Measurements from ENCODE around the gene DHH. TPM values are rescaled to one million over a fixed set of nuclear protein-coding genes. Genes with fewer than 3 reads are reported as not detected.
A peak's percentile ranks its signal among the peaks of the same experiment; 100 is the strongest.

Gene DHH
- total RNA-seq, 1 experiment from 2014 or later: 0.39 TPM

DNA sequence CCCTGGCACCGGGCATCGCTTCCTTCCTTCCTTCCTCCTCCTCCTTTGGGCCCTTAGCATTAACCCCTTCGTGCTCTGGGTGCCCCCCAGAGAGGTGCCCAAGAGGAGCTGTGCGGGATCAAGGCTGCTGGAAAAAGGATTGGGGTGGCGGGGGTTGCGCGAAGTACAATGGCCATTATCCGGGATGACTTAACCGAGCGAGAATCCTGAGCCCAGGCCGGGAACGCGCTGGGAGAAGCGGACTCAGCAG lies 2.8 kb downstream of the DHH start:
- DNase-seq (ENCODE audit: low spot score): no peak
- no peak overlapping the region for H3K4me3 ChIP-seq (ENCODE audit: low read depth, low read length, poor library complexity, severe bottlenecking)
- no peaks in the 10 kb centered on the region for H3K36me3 ChIP-seq (ENCODE audit: insufficient read depth, low read length, poor library complexity, severe bottlenecking)
- no peak overlapping the region for H3K27ac ChIP-seq (ENCODE audit: low read depth, low read length, poor library complexity, severe bottlenecking)
- H3K27me3 ChIP-seq (replicated peaks; ENCODE audit: insufficient read depth, low read depth, low read length, poor library complexity): peaks cover 68% of the 10 kb centered on the region
- H3K4me1 ChIP-seq (ENCODE audit: insufficient read depth, low read length, poor library complexity, severe bottlenecking): peaks cover 9% of the 10 kb centered on the region
- POLR2A ChIA-PET (ENCODE audit: low non-redundant PET): no interaction called here
- TF ChIP-seq EZH2 (IDR thresholded peaks at IDR 0.05; ENCODE audit: borderline replicate concordance, low read depth, low read length, poor library complexity, severe bottlenecking): no peak
- TF ChIP-seq, protein P1, sequence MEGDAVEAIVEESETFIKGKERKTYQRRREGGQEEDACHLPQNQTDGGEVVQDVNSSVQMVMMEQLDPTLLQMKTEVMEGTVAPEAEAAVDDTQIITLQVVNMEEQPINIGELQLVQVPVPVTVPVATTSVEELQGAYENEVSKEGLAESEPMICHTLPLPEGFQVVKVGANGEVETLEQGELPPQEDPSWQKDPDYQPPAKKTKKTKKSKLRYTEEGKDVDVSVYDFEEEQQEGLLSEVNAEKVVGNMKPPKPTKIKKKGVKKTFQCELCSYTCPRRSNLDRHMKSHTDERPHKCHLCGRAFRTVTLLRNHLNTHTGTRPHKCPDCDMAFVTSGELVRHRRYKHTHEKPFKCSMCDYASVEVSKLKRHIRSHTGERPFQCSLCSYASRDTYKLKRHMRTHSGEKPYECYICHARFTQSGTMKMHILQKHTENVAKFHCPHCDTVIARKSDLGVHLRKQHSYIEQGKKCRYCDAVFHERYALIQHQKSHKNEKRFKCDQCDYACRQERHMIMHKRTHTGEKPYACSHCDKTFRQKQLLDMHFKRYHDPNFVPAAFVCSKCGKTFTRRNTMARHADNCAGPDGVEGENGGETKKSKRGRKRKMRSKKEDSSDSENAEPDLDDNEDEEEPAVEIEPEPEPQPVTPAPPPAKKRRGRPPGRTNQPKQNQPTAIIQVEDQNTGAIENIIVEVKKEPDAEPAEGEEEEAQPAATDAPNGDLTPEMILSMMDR (conservative IDR thresholded peaks at IDR 0.05; ENCODE audit: low read depth, low read length): no peak
- BruUV-seq (replicated peaks): no TSS peak
- no peaks in the 10 kb centered on the region for H3K9me3 ChIP-seq (ENCODE audit: low read depth, low read length, poor library complexity, severe bottlenecking)
- CTCF ChIA-PET: interaction anchor here (0.6 to 1.3 kb wide), 2 partner anchors 95 to 163 kb away, joined by 3 to 6 read pairs; no protein-coding TSS in a partner anchor
- intact Hi-C loops (cut with micrococcal nuclease; ENCODE audit: unreplicated experiment): no loop called here

DNA sequence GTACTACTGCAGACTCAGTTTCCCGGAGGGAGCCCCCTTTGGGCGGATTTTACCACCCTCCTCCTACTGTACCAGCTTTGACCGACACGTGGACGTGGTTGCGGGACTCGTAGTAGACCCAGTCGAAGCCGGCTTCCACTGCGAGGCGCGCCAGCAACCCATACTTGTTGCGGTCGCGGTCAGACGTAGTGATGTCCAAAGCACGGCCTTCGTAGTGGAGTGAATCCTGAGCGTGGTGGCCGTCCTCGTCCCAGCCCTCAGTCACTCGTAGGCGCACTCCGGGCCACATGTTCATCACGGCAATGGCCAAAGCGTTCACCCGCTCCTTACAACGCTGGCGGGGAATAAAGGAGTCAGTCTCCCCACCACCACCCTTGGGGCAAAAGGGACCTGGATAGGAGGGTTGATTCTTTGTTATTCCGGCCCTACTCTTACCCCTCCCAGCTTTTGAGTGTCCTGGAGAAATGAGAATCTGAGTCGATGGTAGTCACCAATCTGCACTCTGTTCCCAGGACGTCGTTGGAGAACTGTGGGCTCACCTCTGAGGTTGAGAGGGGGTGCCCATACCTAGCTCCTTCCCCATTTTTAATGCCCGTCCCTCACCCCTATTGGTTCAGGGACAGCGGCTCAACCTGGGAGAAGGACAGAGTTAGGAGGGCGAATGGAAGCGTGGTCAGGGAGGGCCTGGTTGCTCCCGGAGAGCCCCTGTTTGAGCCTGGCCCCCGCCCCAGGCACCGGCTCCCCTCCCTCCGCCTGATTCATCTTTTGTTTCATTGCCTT lies 3.4 kb downstream of the DHH start:
- Histone ChIP-seq H3K4me3 (ENCODE audit: low read depth, low read length, poor library complexity, severe bottlenecking) (no peak overlapping the region), H3K27ac (ENCODE audit: low read depth, low read length, poor library complexity, severe bottlenecking) (no peak overlapping the region), H3K4me1 (ENCODE audit: insufficient read depth, low read length, poor library complexity, severe bottlenecking) (peaks cover 9% of the 10 kb centered on the region), H3K9me3 (ENCODE audit: low read depth, low read length, poor library complexity, severe bottlenecking) (no peaks in the 10 kb centered on the region), H3K27me3 (replicated peaks; ENCODE audit: insufficient read depth, low read depth, low read length, poor library complexity) (peaks cover 68% of the 10 kb centered on the region), H3K36me3 (ENCODE audit: insufficient read depth, low read length, poor library complexity, severe bottlenecking) (no peaks in the 10 kb centered on the region)
- no peak for TF ChIP-seq EZH2 (IDR thresholded peaks at IDR 0.05; ENCODE audit: borderline replicate concordance, low read depth, low read length, poor library complexity, severe bottlenecking)
- TF ChIP-seq, protein P1 (conservative IDR thresholded peaks at IDR 0.05; ENCODE audit: low read depth, low read length): no peak
- no TSS peak for BruUV-seq (replicated peaks)
- ChIA-PET POLR2A (ENCODE audit: low non-redundant PET) (no interaction called here), CTCF (interaction anchor here (0.6 kb wide), 1 partner anchor 163 kb away, joined by 3 read pairs; no protein-coding TSS in a partner anchor)
- intact Hi-C loops (cut with micrococcal nuclease; ENCODE audit: unreplicated experiment): no loop called here
- no peak for DNase-seq (ENCODE audit: low spot score)

- POLR2A ChIA-PET (ENCODE audit: low non-redundant PET): interaction anchor here (0.6 kb wide), 1 partner anchor 16 kb away, joined by 3 read pairs; no protein-coding TSS in a partner anchor
- intact Hi-C loops (cut with micrococcal nuclease; ENCODE audit: unreplicated experiment): loop anchor here (2.0 kb wide), 1 partner anchor 31 kb away; no protein-coding TSS in a partner anchor
- TF ChIP-seq, protein P1 (conservative IDR thresholded peaks at IDR 0.05; ENCODE audit: low read depth, low read length): peak; percentile 57
- TF ChIP-seq EZH2 (IDR thresholded peaks at IDR 0.05; ENCODE audit: borderline replicate concordance, low read depth, low read length, poor library complexity, severe bottlenecking): peak; percentile 70
- DNase-seq (ENCODE audit: low spot score): peak; percentile 55
- BruUV-seq (replicated peaks): no TSS peak
- Histone ChIP-seq H3K9me3 (ENCODE audit: low read depth, low read length, poor library complexity, severe bottlenecking) (no peaks in the 10 kb centered on the region), H3K36me3 (ENCODE audit: insufficient read depth, low read length, poor library complexity, severe bottlenecking) (no peaks in the 10 kb centered on the region), H3K27me3 (replicated peaks; ENCODE audit: insufficient read depth, low read depth, low read length, poor library complexity) (peaks cover 65% of the 10 kb centered on the region), H3K27ac (ENCODE audit: low read depth, low read length, poor library complexity, severe bottlenecking) (no peak overlapping the region), H3K4me1 (ENCODE audit: insufficient read depth, low read length, poor library complexity, severe bottlenecking) (peaks cover 9% of the 10 kb centered on the region), H3K4me3 (ENCODE audit: low read depth, low read length, poor library complexity, severe bottlenecking) (peak overlapping the region; percentile 43)
- CTCF ChIA-PET: interaction anchor here (1.0 to 2.7 kb wide), 4 partner anchors 8 to 145 kb away, joined by 3 to 25 read pairs (median 8); no protein-coding TSS in a partner anchor
Measured at GRCh38 chr12:49089821-49090773, 4.5 kb downstream of the DHH start.

Measured in A673 (cell line).